Stimulated activated memory B cell treated with anti-CD40 and anti-IgM and Interleukin-4, amounts not matched to agents 10 μg/mL and 1 μg/mL and 100 μg/mL, for 72 hours (primary cell): ENCODE data around the gene COL6A1.
A peak's percentile ranks its signal among the peaks of the same experiment; 100 is the strongest.
"Not testable (repeated sequence)": the region's sequence is repeated elsewhere in the genome, so short reads cannot be mapped to it uniquely, and the experiment has no call there.

Experiments used
- ATAC-seq: fragments of 150-1000 bp; cut with Tn5 transposase; 2 replicates; pipeline ENCODE4 v1.10.0; 2021
- H3K27ac Mint-ChIP-seq: one replicate; pipeline ENCODE4 v1.8.0; 2022; ENCODE audit warnings: mild to moderate bottlenecking, mixed read lengths
- H3K27me3 Mint-ChIP-seq: one replicate; pipeline ENCODE4 v1.8.0; 2022; ENCODE audit warnings: mixed read lengths
- H3K36me3 Mint-ChIP-seq: one replicate; pipeline ENCODE4 v1.8.0; 2022; ENCODE audit warnings: mixed read lengths
- H3K4me1 Mint-ChIP-seq: one replicate; pipeline ENCODE4 v1.8.0; 2022; ENCODE audit warnings: mixed read lengths
- H3K4me3 Mint-ChIP-seq: one replicate; pipeline ENCODE4 v1.8.0; 2022; ENCODE audit warnings: mild to moderate bottlenecking, moderate library complexity, mixed read lengths
- H3K9me3 Mint-ChIP-seq: one replicate; pipeline ENCODE4 v1.8.0; 2022; ENCODE audit warnings: mixed read lengths

Gene COL6A1

DNA sequence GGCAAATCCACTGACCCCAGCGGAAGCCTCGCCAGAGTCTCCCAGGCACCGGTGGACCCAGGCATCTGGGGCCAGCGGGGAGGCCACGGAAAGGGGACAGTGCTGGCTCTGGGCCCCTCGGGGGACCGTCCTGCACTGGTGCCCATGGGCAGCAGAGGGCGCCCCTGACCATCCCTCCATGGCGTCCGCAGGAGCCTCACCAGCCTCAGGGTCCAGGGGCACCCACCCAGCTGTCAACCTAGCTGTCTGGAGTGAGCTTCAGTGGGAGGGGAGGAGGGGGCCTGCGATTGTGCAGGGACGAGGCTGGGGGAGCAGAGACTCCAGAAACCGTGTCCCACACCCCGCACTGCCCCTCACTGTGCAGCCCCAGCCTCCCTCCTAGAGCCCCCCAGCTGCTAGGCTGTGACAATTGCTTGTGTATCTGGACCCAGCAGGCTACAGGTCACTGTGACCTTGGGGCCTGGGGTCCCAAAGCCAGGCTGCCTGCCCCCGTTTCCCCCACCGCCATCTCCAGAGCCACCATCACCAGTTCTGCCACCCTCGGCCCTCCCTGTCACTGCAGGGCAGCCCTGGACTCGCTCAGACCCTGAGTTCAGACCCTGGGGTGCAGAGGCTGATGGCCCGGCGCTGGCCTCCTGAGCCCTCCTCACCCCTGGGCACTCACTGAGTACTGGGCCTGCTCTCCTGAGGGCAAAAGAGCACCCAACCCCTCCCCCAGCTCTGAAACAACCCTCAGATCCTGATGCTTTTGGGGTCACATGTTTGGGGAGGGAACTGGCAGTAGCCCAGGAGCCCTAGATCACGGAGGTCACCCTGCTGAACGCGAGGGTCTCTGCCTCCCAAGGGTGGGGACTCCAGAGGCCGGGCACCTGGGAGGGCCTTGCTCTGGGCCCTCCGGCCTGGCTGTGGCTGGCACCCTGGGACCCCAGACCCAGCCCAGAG lies 10.6 kb upstream of the COL6A1 start:
- Mint-ChIP-seq H3K36me3 (no peaks in the 10 kb centered on the region), H3K4me1 (peaks cover 21% of the 10 kb centered on the region), H3K4me3 (no peak overlapping the region), H3K9me3 (no peaks in the 10 kb centered on the region), H3K27me3 (peaks cover 78% of the 10 kb centered on the region), H3K27ac (no peak overlapping the region)
- ATAC-seq, result peak; percentile 57

DNA sequence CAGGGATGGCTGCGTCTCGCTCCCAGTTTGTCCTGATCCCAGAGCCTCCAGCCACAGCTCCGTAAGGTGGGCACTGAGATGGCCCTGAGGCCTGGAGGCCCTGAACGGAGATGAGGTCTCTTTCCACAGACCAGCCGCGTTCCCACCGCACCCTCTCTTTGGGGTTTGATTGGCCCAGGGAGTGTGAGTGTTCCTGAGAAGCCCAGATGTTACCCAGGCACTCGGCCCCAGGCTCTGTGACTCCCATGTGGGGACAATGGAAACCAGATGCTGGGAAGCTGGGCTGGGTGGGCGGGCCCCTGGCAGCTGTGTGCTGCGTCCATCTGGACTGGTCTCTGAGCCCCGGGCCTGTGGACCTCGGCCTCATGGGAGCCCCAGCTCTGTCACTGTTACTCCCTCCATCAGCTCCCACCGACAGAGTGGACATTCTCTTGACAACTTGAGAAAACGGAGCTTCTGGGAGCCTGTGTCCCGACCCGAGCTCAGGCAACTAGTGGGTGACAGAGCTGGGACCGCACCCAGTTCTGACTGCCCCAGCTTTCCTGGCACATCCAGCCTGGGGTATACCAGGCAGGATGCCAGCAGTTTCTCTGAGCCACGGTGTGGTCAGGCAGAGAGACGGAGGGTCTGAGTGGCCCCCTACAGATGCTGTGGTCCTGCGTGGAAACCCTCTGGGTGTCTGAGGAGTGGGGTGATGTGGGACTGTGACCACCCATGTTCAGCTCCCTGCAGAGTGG lies 9.8 kb upstream of the COL6A1 start:
- Mint-ChIP-seq H3K27ac (no peak overlapping the region), H3K36me3 (no peaks in the 10 kb centered on the region), H3K9me3 (no peaks in the 10 kb centered on the region), H3K4me3 (no peak overlapping the region), H3K27me3 (peaks cover 84% of the 10 kb centered on the region), H3K4me1 (peaks cover 21% of the 10 kb centered on the region)
- ATAC-seq, result no peak

DNA sequence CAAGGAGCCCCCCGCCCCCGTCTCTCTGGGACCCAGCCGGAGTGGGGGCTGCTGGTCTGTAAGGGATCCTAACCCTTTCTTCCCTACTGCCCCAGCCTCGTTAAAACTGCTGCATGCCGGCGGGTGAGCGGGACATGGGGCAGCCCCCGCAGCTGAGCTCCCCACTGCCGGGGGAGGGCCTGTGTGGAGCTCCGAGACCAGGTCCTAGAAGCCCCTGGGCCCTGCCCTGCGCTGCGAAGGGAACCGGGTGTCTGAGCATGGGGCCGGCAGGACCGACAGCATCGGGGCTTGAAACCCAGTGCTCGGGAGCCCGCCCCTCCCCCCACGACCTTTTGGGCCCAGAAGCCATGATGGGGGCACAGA lies 9.2 kb upstream of the COL6A1 start:
- Mint-ChIP-seq H3K27ac (no peak overlapping the region), H3K4me3 (no peak overlapping the region), H3K4me1 (peaks cover 21% of the 10 kb centered on the region), H3K36me3 (no peaks in the 10 kb centered on the region), H3K9me3 (no peaks in the 10 kb centered on the region), H3K27me3 (peaks cover 79% of the 10 kb centered on the region)
- no peak for ATAC-seq

DNA sequence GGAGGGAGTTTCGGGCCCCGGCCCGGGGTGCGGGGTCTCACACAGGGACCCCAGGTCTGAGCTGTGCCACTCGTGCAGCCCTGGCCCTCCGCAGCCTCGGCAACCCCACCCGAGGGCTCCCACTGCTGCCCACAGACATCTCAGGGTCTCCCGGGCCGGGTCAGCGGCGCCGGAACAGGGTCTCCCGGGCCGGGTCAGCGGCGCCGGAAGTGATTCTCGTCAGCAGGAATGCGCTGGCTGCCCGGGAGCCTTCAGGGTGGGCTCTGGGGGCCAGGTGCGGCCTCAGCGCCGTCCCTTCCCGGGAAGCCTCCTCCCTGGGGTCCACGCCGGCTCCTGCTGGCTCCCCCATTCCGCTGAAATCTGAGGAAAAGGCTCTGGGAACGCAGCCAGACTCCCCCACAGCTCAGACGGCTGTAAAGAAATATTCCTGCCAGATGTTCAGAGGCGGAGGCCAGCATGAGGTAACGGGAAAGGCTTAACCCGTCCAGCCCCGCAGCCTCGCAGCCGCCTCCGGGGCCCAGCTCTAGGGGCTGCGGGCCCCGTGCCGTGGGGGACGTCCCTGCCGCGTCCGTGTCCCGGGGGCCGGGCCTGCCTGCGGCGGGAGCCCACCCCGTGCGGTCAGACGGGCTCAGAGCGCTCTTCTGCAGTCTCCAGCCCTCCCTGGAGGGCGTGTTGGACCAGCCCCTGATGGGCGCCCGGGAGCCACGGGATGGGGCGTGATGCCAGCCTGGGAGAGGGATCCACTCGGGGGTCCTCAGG lies 8.7 kb upstream of the COL6A1 start:
- H3K4me1 Mint-ChIP-seq, result peaks cover 21% of the 10 kb centered on the region
- H3K27ac Mint-ChIP-seq, result no peak overlapping the region
- peaks cover 73% of the 10 kb centered on the region for H3K27me3 Mint-ChIP-seq
- no peaks in the 10 kb centered on the region for H3K36me3 Mint-ChIP-seq
- peak overlapping the region; percentile 36 for H3K4me3 Mint-ChIP-seq
- H3K9me3 Mint-ChIP-seq, result no peaks in the 10 kb centered on the region
- no peak for ATAC-seq

DNA sequence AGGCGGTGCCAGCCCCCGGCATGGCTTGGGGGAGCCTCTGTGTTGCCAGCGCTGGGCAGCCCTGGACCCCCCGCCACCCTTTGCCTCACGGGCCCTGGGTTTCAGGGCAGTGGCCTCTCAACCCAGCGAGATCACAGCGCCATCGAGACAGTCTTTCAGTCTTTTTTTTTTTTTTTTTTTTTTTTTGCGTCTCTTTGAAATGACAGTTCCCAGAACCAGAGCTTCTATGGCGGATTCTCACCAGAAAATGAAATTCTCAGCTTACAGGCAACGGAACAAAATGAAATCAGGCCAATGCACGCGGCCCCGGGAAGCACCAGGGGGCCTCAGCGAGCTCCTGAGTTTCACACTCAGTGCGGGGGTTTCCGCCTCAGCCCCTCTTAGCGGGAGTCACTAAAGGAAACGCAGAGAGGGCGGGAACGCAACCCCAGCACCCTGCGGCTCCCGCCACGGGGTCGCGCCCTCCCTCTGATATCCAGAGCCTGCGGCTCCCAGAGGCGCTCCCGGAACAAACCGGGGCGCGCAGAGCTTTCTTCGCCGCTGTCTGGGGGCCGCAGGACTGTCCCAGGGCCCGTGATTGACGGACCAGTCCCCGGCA lies 8.0 kb upstream of the COL6A1 start:
- Mint-ChIP-seq H3K9me3 (no peaks in the 10 kb centered on the region), H3K4me1 (peaks cover 21% of the 10 kb centered on the region), H3K27ac (peak overlapping the region; percentile 30), H3K36me3 (no peaks in the 10 kb centered on the region), H3K4me3 (peak overlapping the region; percentile 80), H3K27me3 (peaks cover 72% of the 10 kb centered on the region)
- ATAC-seq, result peak; percentile 65

DNA sequence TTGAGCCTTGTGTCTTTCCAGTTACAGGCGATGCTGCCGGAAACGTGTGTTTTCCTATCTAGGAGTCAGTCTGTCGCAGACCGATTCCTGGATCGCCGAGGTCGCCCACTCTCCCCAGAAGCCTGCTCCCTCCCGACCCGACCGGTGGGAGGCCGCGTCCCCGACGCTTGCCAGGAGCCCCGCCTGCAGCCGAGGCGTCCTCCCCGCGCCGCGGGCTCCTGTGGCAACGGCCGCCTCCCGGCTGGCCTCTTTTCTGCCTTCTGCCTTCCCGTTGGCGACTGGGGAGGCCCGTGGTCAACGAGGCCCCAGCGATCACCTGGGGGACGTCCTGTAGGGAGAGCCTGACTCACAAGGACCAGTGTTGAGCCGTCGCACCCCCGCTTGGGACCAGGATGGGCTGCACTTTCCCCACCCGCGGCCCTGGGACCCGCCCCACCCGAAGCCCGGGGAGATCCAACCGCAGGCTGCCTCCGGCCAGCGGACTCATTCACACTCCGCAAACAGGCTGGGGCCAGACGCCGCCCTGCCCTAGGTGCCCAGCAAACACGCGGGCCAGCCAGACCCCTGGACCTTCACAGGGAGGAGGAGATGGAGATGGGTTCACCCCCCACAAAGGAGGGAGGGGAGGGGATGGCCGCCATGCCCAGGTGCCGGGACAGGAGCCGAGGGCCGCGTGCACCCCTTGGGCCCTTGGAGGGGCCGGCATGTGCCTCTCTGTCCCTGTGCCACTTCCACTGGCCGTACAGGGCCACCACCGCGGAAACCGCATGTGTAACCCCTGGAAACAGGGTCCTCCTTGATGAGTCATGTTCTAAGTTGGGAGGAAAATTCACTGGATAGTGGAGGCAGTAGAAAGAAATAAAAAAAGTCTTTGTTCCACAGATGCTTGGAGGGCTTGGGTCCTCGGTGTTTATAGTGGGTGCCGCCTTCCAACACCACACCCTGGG lies 7.2 kb upstream of the COL6A1 start:
- peak; percentile 32 for ATAC-seq
- H3K27me3 Mint-ChIP-seq, result peaks cover 66% of the 10 kb centered on the region
- H3K4me3 Mint-ChIP-seq, result peak overlapping the region; percentile 80
- peak overlapping the region; percentile 30 for H3K27ac Mint-ChIP-seq
- H3K9me3 Mint-ChIP-seq, result no peaks in the 10 kb centered on the region
- peaks cover 21% of the 10 kb centered on the region for H3K4me1 Mint-ChIP-seq
- no peaks in the 10 kb centered on the region for H3K36me3 Mint-ChIP-seq

DNA sequence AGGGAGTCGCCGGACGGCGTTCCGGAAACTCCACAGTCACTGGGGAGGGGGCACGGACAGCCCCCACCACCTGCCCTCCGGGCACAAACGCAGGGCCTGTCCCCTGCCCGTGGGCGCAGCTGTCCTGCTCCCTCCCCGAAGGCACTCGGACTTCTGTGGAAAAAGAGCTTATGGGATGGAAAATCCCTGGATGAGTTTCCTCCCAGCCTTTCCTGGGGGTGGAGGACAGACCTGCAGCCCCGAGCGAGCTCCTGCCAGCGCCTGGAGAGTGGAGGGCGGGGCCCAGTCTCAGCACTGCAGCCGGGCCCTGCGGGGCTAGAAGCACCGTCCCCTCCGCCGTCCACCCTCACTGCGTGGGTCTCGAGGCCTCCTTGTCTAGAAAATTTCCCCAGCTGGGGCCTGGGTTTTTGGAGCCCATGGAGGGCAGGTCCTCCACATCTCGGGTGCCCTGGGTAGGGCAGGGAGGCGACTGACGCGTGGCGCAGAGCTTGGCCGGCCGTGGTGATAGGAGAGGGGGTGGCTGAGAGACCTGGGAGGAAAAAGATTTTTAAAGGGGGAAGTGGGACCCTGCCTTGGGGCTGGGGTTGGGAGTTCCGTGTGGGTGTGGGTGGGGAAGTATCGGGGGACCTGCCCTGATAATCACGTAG lies 6.4 kb upstream of the COL6A1 start:
- peaks cover 58% of the 10 kb centered on the region for H3K27me3 Mint-ChIP-seq
- no peak overlapping the region for H3K27ac Mint-ChIP-seq
- no peaks in the 10 kb centered on the region for H3K9me3 Mint-ChIP-seq
- peak; percentile 17 for ATAC-seq
- no peaks in the 10 kb centered on the region for H3K36me3 Mint-ChIP-seq
- H3K4me3 Mint-ChIP-seq, result no peak overlapping the region
- H3K4me1 Mint-ChIP-seq, result peaks cover 21% of the 10 kb centered on the region

DNA sequence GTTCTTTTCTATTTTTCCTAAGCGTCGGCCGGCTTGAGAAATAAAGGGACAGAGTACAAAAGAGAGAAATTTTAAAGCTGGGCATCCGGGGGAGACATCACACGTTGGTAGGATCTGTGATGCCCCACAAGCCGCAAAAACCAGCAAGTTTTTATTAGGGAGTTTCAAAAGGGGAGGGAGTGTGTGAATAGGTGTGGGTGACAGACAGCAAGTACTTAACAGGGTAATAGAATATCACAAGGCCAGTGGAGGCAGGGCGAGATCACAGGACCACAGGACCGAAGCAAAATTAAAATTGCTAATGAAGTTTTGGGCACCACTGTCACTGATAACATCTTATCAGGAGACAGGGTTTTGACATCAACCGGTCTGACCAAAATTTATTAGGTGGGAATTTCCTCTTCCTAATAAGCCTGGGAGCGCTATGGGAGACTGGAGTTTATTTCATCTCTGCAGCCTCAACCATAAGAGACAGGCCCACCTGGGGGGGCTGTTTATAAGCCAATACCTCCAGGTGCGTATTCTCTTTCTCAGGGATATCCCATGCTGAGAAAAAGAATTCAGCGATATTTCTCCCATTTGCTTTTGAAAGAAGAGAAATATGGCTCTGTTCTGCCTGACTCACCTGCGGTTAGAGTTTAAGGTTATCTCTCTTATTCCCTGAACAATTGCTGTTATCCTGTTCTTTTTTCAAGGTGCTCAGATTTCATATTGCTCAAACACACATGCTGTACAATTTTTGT lies 5.7 kb upstream of the COL6A1 start:
- Mint-ChIP-seq H3K4me1 (peaks cover 21% of the 10 kb centered on the region), H3K27me3 (peaks cover 55% of the 10 kb centered on the region)
- not testable (repeated sequence) for H3K27ac Mint-ChIP-seq, H3K36me3 Mint-ChIP-seq, H3K9me3 Mint-ChIP-seq, ATAC-seq, H3K4me3 Mint-ChIP-seq

DNA sequence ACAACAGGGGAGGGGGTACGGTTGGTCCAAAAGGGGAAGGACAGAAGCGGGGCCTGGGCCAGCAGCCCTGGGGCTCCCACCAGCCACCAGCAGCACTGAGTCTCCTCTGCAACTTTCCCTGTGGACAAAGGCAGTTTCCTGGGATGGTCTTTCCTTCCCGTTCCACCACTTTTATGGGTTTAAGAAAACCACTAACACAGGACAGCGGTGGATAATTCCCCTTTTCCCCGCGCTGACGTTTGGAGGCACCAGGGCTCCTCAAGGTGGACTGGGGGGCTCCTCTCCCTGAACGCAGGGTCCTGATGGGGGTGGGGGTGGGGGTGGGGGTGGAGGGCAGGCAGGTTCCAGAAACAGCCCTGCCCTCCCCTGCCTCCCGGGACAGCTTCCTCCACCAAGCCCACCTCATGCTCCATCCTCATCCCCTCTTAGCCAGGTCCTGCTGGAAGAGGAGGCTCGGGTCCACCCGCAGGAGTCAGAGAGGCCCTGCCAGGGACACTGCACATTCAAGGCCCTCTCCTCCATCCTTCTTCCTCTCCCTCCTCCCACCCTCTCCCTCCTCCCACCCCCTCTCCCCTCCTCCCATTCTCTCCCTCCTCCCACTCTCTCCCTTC lies 4.8 kb upstream of the COL6A1 start:
- H3K4me1 Mint-ChIP-seq, result peaks cover 21% of the 10 kb centered on the region
- no peaks in the 10 kb centered on the region for H3K36me3 Mint-ChIP-seq
- H3K4me3 Mint-ChIP-seq, result no peak overlapping the region
- ATAC-seq, result no peak
- no peak overlapping the region for H3K27ac Mint-ChIP-seq
- peaks cover 45% of the 10 kb centered on the region for H3K27me3 Mint-ChIP-seq
- H3K9me3 Mint-ChIP-seq, result no peaks in the 10 kb centered on the region

DNA sequence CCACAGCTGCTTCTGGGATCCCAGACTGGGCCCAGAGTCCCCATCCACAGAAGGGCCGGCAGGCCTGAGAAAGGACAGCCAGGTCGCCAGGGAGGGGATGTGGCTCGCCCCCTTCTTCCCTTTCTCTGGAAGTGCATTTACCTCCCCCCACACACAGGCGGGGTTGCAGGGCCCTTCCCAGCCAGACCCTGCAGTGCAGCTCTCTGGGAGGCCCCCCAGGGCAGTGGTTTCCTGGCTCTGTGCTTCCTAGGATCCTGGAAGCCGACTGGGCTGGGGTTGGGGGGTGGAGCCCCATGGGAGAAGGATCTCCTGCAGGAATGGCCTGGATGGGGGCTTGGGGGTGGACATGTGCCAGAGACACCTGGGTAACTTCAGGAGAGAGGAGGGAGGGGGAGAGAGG lies 4.2 kb upstream of the COL6A1 start:
- H3K27me3 Mint-ChIP-seq, result peaks cover 44% of the 10 kb centered on the region

DNA sequence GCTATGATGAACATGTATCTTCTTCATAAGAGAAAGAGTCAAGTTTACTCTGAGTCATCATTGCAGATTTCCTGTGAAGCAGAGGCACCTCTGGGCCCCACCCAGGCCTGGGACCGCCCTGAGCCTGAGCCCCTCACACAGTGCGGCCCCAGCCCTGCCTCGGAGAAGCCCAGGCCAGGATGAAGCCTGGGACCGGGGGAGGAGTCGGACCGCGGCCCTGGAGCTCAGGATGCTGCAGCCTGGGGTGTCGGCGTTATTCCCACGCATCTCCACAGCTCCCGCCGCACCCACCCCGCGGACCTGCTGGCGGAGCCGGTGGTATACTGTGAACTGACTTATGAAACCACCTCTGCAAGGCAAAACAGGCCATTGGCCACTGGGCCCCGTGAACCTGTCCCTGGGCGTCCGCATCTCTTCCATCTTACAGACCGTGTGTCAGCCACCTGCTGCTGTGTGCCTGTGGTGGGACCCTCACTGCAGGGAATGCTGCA lies 2.4 kb upstream of the COL6A1 start:
- no peaks in the 10 kb centered on the region for H3K9me3 Mint-ChIP-seq
- no peaks in the 10 kb centered on the region for H3K36me3 Mint-ChIP-seq
- peaks cover 32% of the 10 kb centered on the region for H3K27me3 Mint-ChIP-seq
- no peak overlapping the region for H3K4me3 Mint-ChIP-seq
- no peak overlapping the region for H3K27ac Mint-ChIP-seq
- ATAC-seq, result no peak
- H3K4me1 Mint-ChIP-seq, result peaks cover 12% of the 10 kb centered on the region

More for the DNA sequence above, 4.2 kb upstream of the COL6A1 start:
- H3K27ac Mint-ChIP-seq, result no peak overlapping the region
- no peak overlapping the region for H3K4me3 Mint-ChIP-seq
- peaks cover 21% of the 10 kb centered on the region for H3K4me1 Mint-ChIP-seq
- H3K36me3 Mint-ChIP-seq, result no peaks in the 10 kb centered on the region
- no peak for ATAC-seq
- no peaks in the 10 kb centered on the region for H3K9me3 Mint-ChIP-seq

DNA sequence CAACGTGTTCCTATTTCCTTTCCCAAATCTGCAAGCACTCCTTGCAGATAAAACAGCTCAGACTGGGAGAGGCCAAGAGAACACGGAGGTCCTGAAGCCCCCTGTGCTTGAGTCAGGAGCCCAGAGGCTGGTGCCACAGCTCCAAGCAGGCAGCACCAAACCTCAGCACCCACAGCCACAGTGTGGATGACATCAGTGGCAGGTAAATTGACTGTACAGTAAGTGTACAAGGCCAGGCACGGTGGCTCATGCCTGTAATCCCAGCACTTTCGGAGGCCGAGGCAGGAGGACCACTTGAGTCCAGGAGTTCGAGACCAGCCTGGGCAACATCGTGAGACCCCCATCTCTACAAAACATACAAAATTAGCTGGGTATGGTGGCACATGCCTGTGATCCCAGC lies 1.9 kb upstream of the COL6A1 start:
- Mint-ChIP-seq H3K27ac (no peak overlapping the region), H3K4me1 (peaks cover 9% of the 10 kb centered on the region), H3K9me3 (peaks cover 3% of the 10 kb centered on the region), H3K4me3 (no peak overlapping the region), H3K36me3 (no peaks in the 10 kb centered on the region), H3K27me3 (peaks cover 27% of the 10 kb centered on the region)
- ATAC-seq, result no peak

DNA sequence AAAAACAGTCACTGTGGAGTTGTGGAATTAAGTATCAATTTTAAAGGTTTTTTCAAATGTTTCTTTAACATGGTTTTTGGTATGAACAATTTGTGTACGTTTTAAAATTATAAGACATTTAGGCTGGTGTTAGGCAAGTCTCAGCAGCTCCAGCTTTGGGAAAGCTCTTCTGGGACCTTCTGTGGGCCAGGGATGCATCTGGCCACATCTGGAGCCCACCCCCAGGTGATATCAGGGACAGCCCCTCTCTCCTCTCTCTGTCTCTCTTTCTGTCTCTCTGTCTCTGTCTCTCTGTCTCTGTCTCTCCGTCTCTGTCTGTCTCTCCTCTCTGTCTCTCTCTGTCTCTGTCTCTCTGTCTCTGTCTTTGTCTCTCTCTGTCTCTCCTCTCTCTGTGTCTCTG lies 1.3 kb upstream of the COL6A1 start:
- peaks cover 9% of the 10 kb centered on the region for H3K9me3 Mint-ChIP-seq
- H3K27me3 Mint-ChIP-seq, result peaks cover 21% of the 10 kb centered on the region
- H3K27ac Mint-ChIP-seq, result no peak overlapping the region
- no peaks in the 10 kb centered on the region for H3K36me3 Mint-ChIP-seq
- no peak for ATAC-seq
- peaks cover 5% of the 10 kb centered on the region for H3K4me1 Mint-ChIP-seq
- H3K4me3 Mint-ChIP-seq, result no peak overlapping the region
